PFSK-1 (cell line): ENCODE measurements around the gene SDF2.

ENCODE experiments used
- FOXP2 ChIP-seq: optimal IDR thresholded peaks from 2 replicates; pipeline ENCODE3; 2011; ENCODE audit warnings: borderline replicate concordance, control low read depth, inconsistent platforms; ENCODE audit not compliant: insufficient read depth; ENCODE audit errors: extremely low read length, extremely low read depth
- POLR2AphosphoS5 ChIP-seq: IDR thresholded peaks from 2 replicates; pipeline ENCODE4 v1.6.1; 2012; ENCODE audit warnings: low read depth, mild to moderate bottlenecking, control low read depth, low read length, moderate library complexity
- REST ChIP-seq, 2 experiments: IDR thresholded peaks; 2 replicates each; pipeline versions ENCODE4 v1.6.1 to v1.8.0; 2011 to 2012; ENCODE audit warnings: low read depth in 2 of 2, low read length in 2 of 2, control low read depth in 1 of 2, inconsistent platforms in 1 of 2, mild to moderate bottlenecking in 1 of 2, moderate library complexity in 1 of 2; ENCODE audit not compliant: insufficient read depth in 1 of 2
- SIN3A ChIP-seq: IDR thresholded peaks from 2 replicates; pipeline ENCODE4 v1.6.1; 2012; ENCODE audit warnings: mild to moderate bottlenecking, low read length, moderate library complexity, borderline replicate concordance; ENCODE audit not compliant: insufficient read depth
- TAF1 ChIP-seq: IDR thresholded peaks from 2 replicates; pipeline ENCODE4 v1.6.1; 2012; ENCODE audit warnings: low read length, control low read depth, borderline replicate concordance; ENCODE audit not compliant: insufficient read depth

The SDF2 gene

GRCh38 chr17:28700830-28701492 lies 39.3 kb upstream of the SDF2 start:
- no peak for TF ChIP-seq FOXP2
- TF ChIP-seq SIN3A = no peak
- TF ChIP-seq POLR2AphosphoS5 = 0 out of 2 replicates have a peak, but pooled peaks have one; percentile 22
- TF ChIP-seq REST (IDR thresholded peaks at IDR 0.05; ENCODE audit: insufficient read depth in 1 of 2, low read depth in 2 of 2, low read length in 2 of 2) = no peak
- no peak for TF ChIP-seq TAF1

DNA sequence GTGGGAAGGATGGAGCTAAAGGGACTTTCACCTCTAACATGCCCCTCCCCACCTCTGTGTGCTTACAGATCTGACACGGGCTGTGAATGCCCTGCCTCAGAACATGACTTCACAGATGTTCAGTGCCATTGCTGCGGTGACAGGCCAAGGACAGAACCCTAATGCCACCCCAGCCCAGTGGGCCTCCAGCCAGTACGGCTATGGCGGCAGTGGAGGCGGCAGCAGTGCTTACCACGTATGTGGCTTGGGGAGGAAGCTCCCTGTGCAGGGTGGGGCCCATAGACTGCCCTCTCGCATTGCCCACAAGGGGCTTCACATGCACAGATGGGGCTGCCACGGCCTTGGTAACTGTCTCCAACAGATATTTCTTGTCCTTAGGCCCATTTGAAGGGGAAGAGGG lies 38.6 kb upstream of the SDF2 start:
- TF ChIP-seq POLR2AphosphoS5 (no peak), SIN3A (no peak), TAF1 (no peak), REST (IDR thresholded peaks at IDR 0.05; ENCODE audit: insufficient read depth in 1 of 2, low read depth in 2 of 2, low read length in 2 of 2) (no peak), FOXP2 (no peak)

- TF ChIP-seq SIN3A (no peak), TAF1 (no peak), POLR2AphosphoS5 (no peak)
Measured at GRCh38 chr17:28698253-28698941, 36.7 kb upstream of the SDF2 start.

GRCh38 chr17:28693869-28694268 lies 32.2 kb upstream of the SDF2 start:
- no peak for TF ChIP-seq POLR2AphosphoS5
- TF ChIP-seq SIN3A = no peak
- no peak for TF ChIP-seq TAF1

DNA sequence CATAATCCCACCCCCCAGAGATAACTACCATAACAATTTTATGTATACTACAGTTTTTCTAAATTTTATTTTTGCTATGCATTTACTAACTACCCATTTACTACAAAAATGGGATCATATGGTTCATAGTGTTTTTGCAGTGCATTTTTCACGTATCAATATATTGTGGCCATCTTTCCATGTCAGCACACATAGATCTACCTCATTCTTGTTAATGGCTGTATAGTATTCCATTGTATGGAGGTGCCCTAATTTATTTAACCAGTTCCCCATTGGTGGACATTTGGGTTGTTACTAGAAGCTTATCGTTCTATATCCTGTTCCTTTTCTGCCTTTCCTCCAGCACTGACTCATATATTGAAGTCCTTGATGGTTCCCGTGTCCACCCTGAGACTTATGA lies 27.3 kb upstream of the SDF2 start:
- TF ChIP-seq SIN3A = no peak
- TF ChIP-seq TAF1 = no peak
- TF ChIP-seq FOXP2 = no peak

GRCh38 chr17:28688481-28688880 lies 26.8 kb upstream of the SDF2 start:
- TF ChIP-seq TAF1 (no peak), SIN3A (no peak)

- TF ChIP-seq TAF1 (no peak), SIN3A (no peak), REST (IDR thresholded peaks at IDR 0.05; ENCODE audit: insufficient read depth in 1 of 2, low read depth in 2 of 2, low read length in 2 of 2) (no peak), POLR2AphosphoS5 (no peak)
Measured at GRCh38 chr17:28686296-28686695, 24.6 kb upstream of the SDF2 start.
